Astrocyte (in vitro differentiated cells and primary cell): ENCODE results near the gene CA5B. TPM values are rescaled to one million over a fixed set of nuclear protein-coding genes. Genes with fewer than 3 reads are reported as not detected.

Source experiments
- DNase-seq: peaks from one replicate; pipeline ENCODE4 v3.0.0-alpha.2; 2010; ENCODE audit warnings: low read depth
- FAIRE-seq: peaks from 2 replicates; lab custom pipeline; 2011; peaks lifted over from hg19 to GRCh38; lab: Jason Lieb, UNC
- H2AFZ ChIP-seq: 2 replicates; pipeline ENCODE4 v1.6.0; 2012; ENCODE audit warnings: low read depth, low read length, inconsistent platforms
- H3K27ac ChIP-seq: 2 replicates; pipeline ENCODE4 v1.5.1; 2011; ENCODE audit warnings: low read depth, low read length, inconsistent platforms
- H3K27me3 ChIP-seq: 2 replicates; pipeline ENCODE4 v1.6.0; 2011; ENCODE audit warnings: low read length, inconsistent platforms; ENCODE audit not compliant: insufficient read depth
- H3K36me3 ChIP-seq: 2 replicates; pipeline ENCODE4 v1.5.1; 2011; ENCODE audit warnings: low read length, inconsistent platforms; ENCODE audit not compliant: insufficient read depth
- H3K4me1 ChIP-seq: 2 replicates; pipeline ENCODE4 v1.5.1; 2011; ENCODE audit warnings: low read length, inconsistent platforms; ENCODE audit not compliant: insufficient read depth
- H3K4me2 ChIP-seq: 2 replicates; pipeline ENCODE4 v1.6.0; 2012; ENCODE audit warnings: low read length, inconsistent platforms
- H3K4me3 ChIP-seq: 2 replicates; pipeline ENCODE4 v1.5.1; 2011; ENCODE audit warnings: low read depth, mild to moderate bottlenecking, low read length, inconsistent platforms; ENCODE audit not compliant: insufficient read depth
- H3K79me2 ChIP-seq: 2 replicates; pipeline ENCODE4 v1.6.0; 2012; ENCODE audit warnings: mild to moderate bottlenecking, low read length, inconsistent platforms; ENCODE audit not compliant: insufficient read depth
- H3K9ac ChIP-seq: 2 replicates; pipeline ENCODE4 v1.6.0; 2012; ENCODE audit warnings: mild to moderate bottlenecking, low read length, inconsistent platforms
- H3K9me3 ChIP-seq: 2 replicates; pipeline ENCODE4 v1.5.1; 2012; ENCODE audit warnings: low read depth, mild to moderate bottlenecking, low read length, inconsistent platforms; ENCODE audit not compliant: insufficient read depth
- H4K20me1 ChIP-seq: 2 replicates; pipeline ENCODE4 v1.6.0; 2012; ENCODE audit warnings: low read length, inconsistent platforms; ENCODE audit not compliant: insufficient read depth
- H3K27ac Mint-ChIP-seq: one replicate; pipeline ENCODE4 v1.8.0; 2021; ENCODE audit warnings: mild to moderate bottlenecking, mixed read lengths; ENCODE audit not compliant: unreplicated experiment
- H3K27me3 Mint-ChIP-seq: one replicate; pipeline ENCODE4 v1.8.0; 2021; ENCODE audit warnings: low read depth, mixed read lengths; ENCODE audit not compliant: unreplicated experiment
- H3K36me3 Mint-ChIP-seq: one replicate; pipeline ENCODE4 v1.8.0; 2021; ENCODE audit warnings: low read depth, mixed read lengths; ENCODE audit not compliant: unreplicated experiment
- H3K4me1 Mint-ChIP-seq: one replicate; pipeline ENCODE4 v1.8.0; 2021; ENCODE audit warnings: low read depth, mixed read lengths; ENCODE audit not compliant: unreplicated experiment
- H3K4me3 Mint-ChIP-seq: one replicate; pipeline ENCODE4 v1.8.0; 2021; ENCODE audit warnings: mild to moderate bottlenecking, moderate library complexity, mixed read lengths; ENCODE audit not compliant: unreplicated experiment
- H3K9me3 Mint-ChIP-seq: one replicate; pipeline ENCODE4 v1.8.0; 2021; ENCODE audit warnings: mild to moderate bottlenecking, mixed read lengths; ENCODE audit not compliant: unreplicated experiment
- EZH2 ChIP-seq: IDR thresholded peaks from 2 replicates; pipeline ENCODE4 v1.6.1; 2012; ENCODE audit warnings: mild to moderate bottlenecking, low read length, inconsistent platforms; ENCODE audit not compliant: insufficient read depth
- total RNA-seq: library from RNA; stranded (reverse); gene quantifications from 2 replicates; pipeline ENCODE4 v1.2.1, GENCODE V29; 2021
- TF ChIP-seq, protein P1 (sequence below): IDR thresholded peaks from 2 replicates; pipeline ENCODE4 v1.5.1; 2011; ENCODE audit warnings: low read depth, mild to moderate bottlenecking, inconsistent platforms, low read length, moderate library complexity; ENCODE audit not compliant: insufficient read depth

The CA5B gene
- total RNA-seq, 1 donor from 2014 or later: 6.4 TPM

GRCh38 chrX:15804563-15804962, 66.5 kb downstream of the CA5B start:
- Histone ChIP-seq H2AFZ (no peak overlapping the region), H4K20me1 (no peaks in the 10 kb centered on the region), H3K4me3 (no peak overlapping the region), H3K27ac (no peak overlapping the region), H3K4me2 (no peak overlapping the region), H3K9me3 (no peaks in the 10 kb centered on the region), H3K9ac (no peak overlapping the region), H3K27me3 (no peaks in the 10 kb centered on the region), H3K79me2 (no peaks in the 10 kb centered on the region), H3K4me1 (no peaks in the 10 kb centered on the region), H3K36me3 (peaks cover 7% of the 10 kb centered on the region)
- H3K4me1 Mint-ChIP-seq: no peaks in the 10 kb centered on the region
- no peak overlapping the region for H3K4me3 Mint-ChIP-seq
- no peaks in the 10 kb centered on the region for H3K27me3 Mint-ChIP-seq
- H3K36me3 Mint-ChIP-seq: no peaks in the 10 kb centered on the region
- H3K9me3 Mint-ChIP-seq: no peaks in the 10 kb centered on the region
- no peak for DNase-seq
- TF ChIP-seq, protein P1, sequence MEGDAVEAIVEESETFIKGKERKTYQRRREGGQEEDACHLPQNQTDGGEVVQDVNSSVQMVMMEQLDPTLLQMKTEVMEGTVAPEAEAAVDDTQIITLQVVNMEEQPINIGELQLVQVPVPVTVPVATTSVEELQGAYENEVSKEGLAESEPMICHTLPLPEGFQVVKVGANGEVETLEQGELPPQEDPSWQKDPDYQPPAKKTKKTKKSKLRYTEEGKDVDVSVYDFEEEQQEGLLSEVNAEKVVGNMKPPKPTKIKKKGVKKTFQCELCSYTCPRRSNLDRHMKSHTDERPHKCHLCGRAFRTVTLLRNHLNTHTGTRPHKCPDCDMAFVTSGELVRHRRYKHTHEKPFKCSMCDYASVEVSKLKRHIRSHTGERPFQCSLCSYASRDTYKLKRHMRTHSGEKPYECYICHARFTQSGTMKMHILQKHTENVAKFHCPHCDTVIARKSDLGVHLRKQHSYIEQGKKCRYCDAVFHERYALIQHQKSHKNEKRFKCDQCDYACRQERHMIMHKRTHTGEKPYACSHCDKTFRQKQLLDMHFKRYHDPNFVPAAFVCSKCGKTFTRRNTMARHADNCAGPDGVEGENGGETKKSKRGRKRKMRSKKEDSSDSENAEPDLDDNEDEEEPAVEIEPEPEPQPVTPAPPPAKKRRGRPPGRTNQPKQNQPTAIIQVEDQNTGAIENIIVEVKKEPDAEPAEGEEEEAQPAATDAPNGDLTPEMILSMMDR: no peak
- no peak for TF ChIP-seq EZH2
- H3K27ac Mint-ChIP-seq: no peak overlapping the region
- no peak for FAIRE-seq

- no peaks in the 10 kb centered on the region for H3K9me3 Mint-ChIP-seq
- H3K4me3 Mint-ChIP-seq: no peak overlapping the region
- no peak overlapping the region for H3K4me2 ChIP-seq
- H3K9ac ChIP-seq: no peak overlapping the region
- H3K4me1 ChIP-seq: no peaks in the 10 kb centered on the region
- H3K79me2 ChIP-seq: no peaks in the 10 kb centered on the region
- no peaks in the 10 kb centered on the region for H3K4me1 Mint-ChIP-seq
- no peaks in the 10 kb centered on the region for H3K36me3 Mint-ChIP-seq
- no peak overlapping the region for H3K4me3 ChIP-seq
- FAIRE-seq: peak; percentile 76
- no peaks in the 10 kb centered on the region for H4K20me1 ChIP-seq
- no peaks in the 10 kb centered on the region for H3K27me3 ChIP-seq
- TF ChIP-seq, protein P1: no peak
- TF ChIP-seq EZH2: no peak
- H3K9me3 ChIP-seq: no peaks in the 10 kb centered on the region
- no peak overlapping the region for H3K27ac ChIP-seq
- no peak for DNase-seq
- H3K27ac Mint-ChIP-seq: no peak overlapping the region
- H3K36me3 ChIP-seq: peaks cover 10% of the 10 kb centered on the region
- H3K27me3 Mint-ChIP-seq: no peaks in the 10 kb centered on the region
- H2AFZ ChIP-seq: no peak overlapping the region
Measured at GRCh38 chrX:15808254-15808653, 70.2 kb downstream of the CA5B start.

- FAIRE-seq (peak; percentile 81), DNase-seq (no peak)
- H3K4me3 ChIP-seq: no peak overlapping the region
- peaks cover 8% of the 10 kb centered on the region for H3K36me3 ChIP-seq
- Mint-ChIP-seq H3K27ac (no peak overlapping the region), H3K4me3 (no peak overlapping the region), H3K4me1 (peaks cover 10% of the 10 kb centered on the region), H3K36me3 (no peaks in the 10 kb centered on the region), H3K9me3 (no peaks in the 10 kb centered on the region), H3K27me3 (no peaks in the 10 kb centered on the region)
- H2AFZ ChIP-seq: no peak overlapping the region
- H4K20me1 ChIP-seq: no peaks in the 10 kb centered on the region
- no peak overlapping the region for H3K27ac ChIP-seq
- H3K79me2 ChIP-seq: no peaks in the 10 kb centered on the region
- no peaks in the 10 kb centered on the region for H3K27me3 ChIP-seq
- no peaks in the 10 kb centered on the region for H3K4me1 ChIP-seq
- TF ChIP-seq, protein P1: no peak
- TF ChIP-seq EZH2: no peak
- H3K9ac ChIP-seq: no peak overlapping the region
- H3K9me3 ChIP-seq: no peaks in the 10 kb centered on the region
- no peak overlapping the region for H3K4me2 ChIP-seq
Measured at GRCh38 chrX:15812192-15812938, 74.3 kb downstream of the CA5B start.
